ENCODE results near the gene PCYT1B. TPM values are rescaled to one million over a fixed set of nuclear protein-coding genes. Genes with fewer than 3 reads are reported as not detected.

Gene PCYT1B
- total RNA-seq, 1 experiment from 2014 or later, result not detected

- TF ChIP-seq EZH2 (IDR thresholded peaks at IDR 0.05; ENCODE audit: low read depth) (no peak), CTCF (conservative IDR thresholded peaks at IDR 0.05) (no peak)
- Histone ChIP-seq H3F3A (ENCODE audit: insufficient read depth, low read depth) (no peaks in the 10 kb centered on the region), H3K4me2 (no peak overlapping the region), H3K9me3 (ENCODE audit: insufficient read depth, low read depth) (no peaks in the 10 kb centered on the region), H3K36me3 (ENCODE audit: low read depth) (no peaks in the 10 kb centered on the region), H4K20me1 (ENCODE audit: insufficient read depth) (no peaks in the 10 kb centered on the region), H2AFZ (no peak overlapping the region), H3K9me2 (ENCODE audit: insufficient read depth) (no peaks in the 10 kb centered on the region), H3K4me1 (replicated peaks; ENCODE audit: insufficient read depth) (no peaks in the 10 kb centered on the region), H3K4me3 (no peak overlapping the region), H3K27me3 (ENCODE audit: insufficient read depth, low read depth) (0 out of 2 replicates have a peak, but pooled peaks cover 6% of the 10 kb centered on the region), H3K27ac (no peak overlapping the region), H3K79me2 (ENCODE audit: low read depth) (no peaks in the 10 kb centered on the region)
- CTCF ChIA-PET, result no interaction called here
- POLR2A ChIA-PET (ENCODE audit: unreplicated experiment), result no interaction called here
- no TSS peak for BruUV-seq (replicated peaks)
- intact Hi-C loops (cut with micrococcal nuclease; ENCODE audit: unreplicated experiment), result no loop called here
- DNase-seq, result no peak
Measured at GRCh38 chrX:24547961-24548360, 99.2 kb downstream of the PCYT1B start.

GRCh38 chrX:24542756-24543155 is 104.4 kb downstream of the PCYT1B start:
- CTCF ChIA-PET, result no interaction called here
- no peaks in the 10 kb centered on the region for H4K20me1 ChIP-seq (ENCODE audit: insufficient read depth)
- POLR2A ChIA-PET (ENCODE audit: unreplicated experiment), result no interaction called here
- H3K27me3 ChIP-seq (ENCODE audit: insufficient read depth, low read depth), result 0 out of 2 replicates have a peak, but pooled peaks cover 6% of the 10 kb centered on the region
- no peak overlapping the region for H3K27ac ChIP-seq
- no peak overlapping the region for H3K4me3 ChIP-seq
- DNase-seq, result no peak
- intact Hi-C loops (cut with micrococcal nuclease; ENCODE audit: unreplicated experiment), result no loop called here
- no peak overlapping the region for H3K4me2 ChIP-seq
- no peaks in the 10 kb centered on the region for H3K36me3 ChIP-seq (ENCODE audit: low read depth)
- no TSS peak for BruUV-seq (replicated peaks)
- no peak overlapping the region for H2AFZ ChIP-seq
- H3K4me1 ChIP-seq (replicated peaks; ENCODE audit: insufficient read depth), result no peaks in the 10 kb centered on the region
- no peaks in the 10 kb centered on the region for H3K79me2 ChIP-seq (ENCODE audit: low read depth)
- TF ChIP-seq CTCF (conservative IDR thresholded peaks at IDR 0.05), result no peak
- no peak for TF ChIP-seq EZH2 (IDR thresholded peaks at IDR 0.05; ENCODE audit: low read depth)
- no peaks in the 10 kb centered on the region; the same call in 1 of the 2 replicates for H3K9me2 ChIP-seq (ENCODE audit: insufficient read depth)
- no peaks in the 10 kb centered on the region for H3K9me3 ChIP-seq (ENCODE audit: insufficient read depth, low read depth)
- H3F3A ChIP-seq (ENCODE audit: insufficient read depth, low read depth), result no peaks in the 10 kb centered on the region

GRCh38 chrX:24536551-24536950 is 110.6 kb downstream of the PCYT1B start:
- intact Hi-C loops (cut with micrococcal nuclease; ENCODE audit: unreplicated experiment), result no loop called here
- TF ChIP-seq CTCF (conservative IDR thresholded peaks at IDR 0.05) (no peak), EZH2 (IDR thresholded peaks at IDR 0.05; ENCODE audit: low read depth) (no peak)
- CTCF ChIA-PET, result no interaction called here
- Histone ChIP-seq H3K9me2 (ENCODE audit: insufficient read depth) (no peaks in the 10 kb centered on the region), H2AFZ (no peak overlapping the region), H3F3A (ENCODE audit: insufficient read depth, low read depth) (no peaks in the 10 kb centered on the region), H3K4me1 (replicated peaks; ENCODE audit: insufficient read depth) (no peaks in the 10 kb centered on the region), H3K36me3 (ENCODE audit: low read depth) (no peaks in the 10 kb centered on the region), H3K9me3 (ENCODE audit: insufficient read depth, low read depth) (no peaks in the 10 kb centered on the region), H3K79me2 (ENCODE audit: low read depth) (no peaks in the 10 kb centered on the region), H3K27me3 (ENCODE audit: insufficient read depth, low read depth) (no peaks in the 10 kb centered on the region), H4K20me1 (ENCODE audit: insufficient read depth) (no peaks in the 10 kb centered on the region), H3K4me3 (no peak overlapping the region), H3K4me2 (no peak overlapping the region), H3K27ac (no peak overlapping the region)
- no peak for DNase-seq
- no TSS peak for BruUV-seq (replicated peaks)
- POLR2A ChIA-PET (ENCODE audit: unreplicated experiment), result no interaction called here

All from PC-9 (cell line).